NK-92 (cell line): ENCODE measurements around the gene CNIH2.

ENCODE experiments used
- DNase-seq: peaks from one replicate; lab custom pipeline; 2025; ENCODE audit not compliant: unreplicated experiment; lab: John Stamatoyannopoulos, UW

Gene CNIH2

GRCh38 chr11:66258473-66258893, 19.5 kb upstream of the CNIH2 start:
- DNase-seq = no peak

- no peak for DNase-seq
Observed at GRCh38 chr11:66259225-66259624, 18.8 kb upstream of the CNIH2 start.

GRCh38 chr11:66259956-66260355, 18.0 kb upstream of the CNIH2 start:
- no peak for DNase-seq

GRCh38 chr11:66261578-66261977, 16.4 kb upstream of the CNIH2 start:
- DNase-seq = no peak

- DNase-seq = no peak
Observed at GRCh38 chr11:66262191-66262590, 15.8 kb upstream of the CNIH2 start.

GRCh38 chr11:66262696-66263095, 15.3 kb upstream of the CNIH2 start:
- DNase-seq = no peak

GRCh38 chr11:66263231-66263630, 14.7 kb upstream of the CNIH2 start:
- no peak for DNase-seq

- no peak for DNase-seq
Observed at GRCh38 chr11:66263785-66264184, 14.2 kb upstream of the CNIH2 start.

- DNase-seq = no peak
Observed at GRCh38 chr11:66264383-66264782, 13.6 kb upstream of the CNIH2 start.

- DNase-seq = no peak
Observed at GRCh38 chr11:66264914-66265313, 13.1 kb upstream of the CNIH2 start.

- DNase-seq = no peak
Observed at GRCh38 chr11:66265531-66266377, 12.2 kb upstream of the CNIH2 start.

- DNase-seq = no peak
Observed at GRCh38 chr11:66266378-66267038, 11.5 kb upstream of the CNIH2 start.

GRCh38 chr11:66267039-66267378, 11.0 kb upstream of the CNIH2 start:
- DNase-seq = no peak

GRCh38 chr11:66267379-66268243, 10.4 kb upstream of the CNIH2 start:
- DNase-seq = peak; percentile 54

GRCh38 chr11:66268244-66268951, 9.6 kb upstream of the CNIH2 start, which contains the start of gene RAB1B:
Gene RAB1B, plus strand, starts transcription at chr11:66268639. Its CDS starts 41 bp downstream, at chr11:66268680.
- DNase-seq = peak; percentile 97

GRCh38 chr11:66268952-66269905, 8.7 kb upstream of the CNIH2 start:
- DNase-seq = no peak

- DNase-seq = no peak
Observed at GRCh38 chr11:66271816-66272215, 6.2 kb upstream of the CNIH2 start.

- DNase-seq = no peak
Observed at GRCh38 chr11:66272596-66272995, 5.4 kb upstream of the CNIH2 start.

GRCh38 chr11:66274219-66274618, 3.8 kb upstream of the CNIH2 start:
- DNase-seq = no peak

GRCh38 chr11:66275396-66275795, 2.6 kb upstream of the CNIH2 start:
- DNase-seq = no peak
